ENCODE results near the gene SPATA32.

Gene SPATA32

GRCh38 chr17:45296833-45297124, 34.9 kb upstream of the SPATA32 start:
- no peak overlapping the region for H3K4me3 ChIP-seq (ENCODE audit: low read depth, low read length)
- H3K27ac ChIP-seq (ENCODE audit: extremely low read depth, low read depth, low read length): no peak overlapping the region
- POLR2A ChIA-PET: interaction anchor here (1.3 kb wide), 1 partner anchor 20 kb away, joined by 3 read pairs; the partner anchor contains the start of gene MAP3K14
- no peak for TF ChIP-seq ZNF132 (tag by site-specific recombination; IDR thresholded peaks at IDR 0.05; ENCODE audit: borderline replicate concordance)
- 0 out of 2 replicates have a peak, but pooled peaks have one; percentile 22 for TF ChIP-seq KLF17 (tag by site-specific recombination; IDR thresholded peaks at IDR 0.05)
- TF ChIP-seq KLF1 (tag by site-specific recombination; IDR thresholded peaks at IDR 0.05): 0 out of 2 replicates have a peak, but pooled peaks have one; percentile 20
- no peak for TF ChIP-seq ZNF112 (tag by site-specific recombination; IDR thresholded peaks at IDR 0.05)
- no peak for TF ChIP-seq ZNF510 (tag by site-specific recombination; IDR thresholded peaks at IDR 0.05; ENCODE audit: insufficient replicate concordance)
- 0 out of 2 replicates have a peak, but pooled peaks have one; percentile 4 for TF ChIP-seq YY2 (tag by site-specific recombination; IDR thresholded peaks at IDR 0.05)
- peak; percentile 24; the same call in 1 of the 2 replicates for TF ChIP-seq ZNF335 (tag by site-specific recombination; conservative IDR thresholded peaks at IDR 0.05)
- peaks cover 12% of the 10 kb centered on the region for H3K4me1 ChIP-seq (ENCODE audit: control insufficient read depth, insufficient read depth, low read length)
- no peaks in the 10 kb centered on the region for H3K9me3 ChIP-seq (ENCODE audit: control insufficient read depth, insufficient read depth, low read depth, low read length)
- CTCF ChIA-PET: no interaction called here
- H3K36me3 ChIP-seq (ENCODE audit: control insufficient read depth in 2 of 2, insufficient read depth in 1 of 2, low read length in 2 of 2): peaks cover 0 to 3% of the 10 kb centered on the region in 2 experiments; a peak in 1 of 3 replicates

GRCh38 chr17:45296003-45296832, 34.3 kb upstream of the SPATA32 start:
- peaks cover 12% of the 10 kb centered on the region for H3K4me1 ChIP-seq (ENCODE audit: control insufficient read depth, insufficient read depth, low read length)
- no peak overlapping the region for H3K4me3 ChIP-seq (ENCODE audit: low read depth, low read length)
- H3K36me3 ChIP-seq (ENCODE audit: control insufficient read depth in 2 of 2, insufficient read depth in 1 of 2, low read length in 2 of 2): peaks cover 0 to 3% of the 10 kb centered on the region in 2 experiments; a peak in 1 of 3 replicates
- ChIA-PET POLR2A (interaction anchor here (0.7 to 1.7 kb wide), 3 partner anchors 21 to 76 kb away, joined by 3 to 6 read pairs (median 4); partner anchors contain the start of gene MAP3K14), CTCF (interaction anchor here (0.9 to 4.8 kb wide), 4 partner anchors 16 to 132 kb away, joined by 3 to 38 read pairs (median 14); no protein-coding TSS in a partner anchor)
- no peaks in the 10 kb centered on the region for H3K9me3 ChIP-seq (ENCODE audit: control insufficient read depth, insufficient read depth, low read depth, low read length)
- H3K27ac ChIP-seq (ENCODE audit: extremely low read depth, low read depth, low read length): no peak overlapping the region
- no peak for TF ChIP-seq ZNF610 (tag by site-specific recombination; IDR thresholded peaks at IDR 0.05; ENCODE audit: borderline replicate concordance)
- TF ChIP-seq, protein P1, sequence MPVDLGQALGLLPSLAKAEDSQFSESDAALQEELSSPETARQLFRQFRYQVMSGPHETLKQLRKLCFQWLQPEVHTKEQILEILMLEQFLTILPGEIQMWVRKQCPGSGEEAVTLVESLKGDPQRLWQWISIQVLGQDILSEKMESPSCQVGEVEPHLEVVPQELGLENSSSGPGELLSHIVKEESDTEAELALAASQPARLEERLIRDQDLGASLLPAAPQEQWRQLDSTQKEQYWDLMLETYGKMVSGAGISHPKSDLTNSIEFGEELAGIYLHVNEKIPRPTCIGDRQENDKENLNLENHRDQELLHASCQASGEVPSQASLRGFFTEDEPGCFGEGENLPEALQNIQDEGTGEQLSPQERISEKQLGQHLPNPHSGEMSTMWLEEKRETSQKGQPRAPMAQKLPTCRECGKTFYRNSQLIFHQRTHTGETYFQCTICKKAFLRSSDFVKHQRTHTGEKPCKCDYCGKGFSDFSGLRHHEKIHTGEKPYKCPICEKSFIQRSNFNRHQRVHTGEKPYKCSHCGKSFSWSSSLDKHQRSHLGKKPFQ (tag by site-specific recombination; IDR thresholded peaks at IDR 0.05): no peak
- TF ChIP-seq ZBTB7A (tag by site-specific recombination; IDR thresholded peaks at IDR 0.05; ENCODE audit: low read depth): no peak
- no peak for TF ChIP-seq ZNF645 (tag by site-specific recombination; IDR thresholded peaks at IDR 0.05)
- TF ChIP-seq GLI4 (tag by site-specific recombination; IDR thresholded peaks at IDR 0.05): no peak
- no peak for TF ChIP-seq TCF7L2 (IDR thresholded peaks at IDR 0.05; ENCODE audit: borderline replicate concordance, low read depth, low read length)
- TF ChIP-seq KLF8 (tag by site-specific recombination; IDR thresholded peaks at IDR 0.05): no peak
- TF ChIP-seq ZNF518A (tag by site-specific recombination; conservative IDR thresholded peaks at IDR 0.05; ENCODE audit: low read depth): no peak
- TF ChIP-seq ZNF623 (tag by site-specific recombination; IDR thresholded peaks at IDR 0.05): no peak
- TF ChIP-seq YY2 (tag by site-specific recombination; IDR thresholded peaks at IDR 0.05): 0 out of 2 replicates have a peak, but pooled peaks have one; percentile 11
- TF ChIP-seq, protein P2, sequence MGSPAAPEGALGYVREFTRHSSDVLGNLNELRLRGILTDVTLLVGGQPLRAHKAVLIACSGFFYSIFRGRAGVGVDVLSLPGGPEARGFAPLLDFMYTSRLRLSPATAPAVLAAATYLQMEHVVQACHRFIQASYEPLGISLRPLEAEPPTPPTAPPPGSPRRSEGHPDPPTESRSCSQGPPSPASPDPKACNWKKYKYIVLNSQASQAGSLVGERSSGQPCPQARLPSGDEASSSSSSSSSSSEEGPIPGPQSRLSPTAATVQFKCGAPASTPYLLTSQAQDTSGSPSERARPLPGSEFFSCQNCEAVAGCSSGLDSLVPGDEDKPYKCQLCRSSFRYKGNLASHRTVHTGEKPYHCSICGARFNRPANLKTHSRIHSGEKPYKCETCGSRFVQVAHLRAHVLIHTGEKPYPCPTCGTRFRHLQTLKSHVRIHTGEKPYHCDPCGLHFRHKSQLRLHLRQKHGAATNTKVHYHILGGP (tag by site-specific recombination; IDR thresholded peaks at IDR 0.05): no peak
- peak; percentile 87 for TF ChIP-seq ZNF121 (tag by site-specific recombination; IDR thresholded peaks at IDR 0.05)
- TF ChIP-seq, protein P3, sequence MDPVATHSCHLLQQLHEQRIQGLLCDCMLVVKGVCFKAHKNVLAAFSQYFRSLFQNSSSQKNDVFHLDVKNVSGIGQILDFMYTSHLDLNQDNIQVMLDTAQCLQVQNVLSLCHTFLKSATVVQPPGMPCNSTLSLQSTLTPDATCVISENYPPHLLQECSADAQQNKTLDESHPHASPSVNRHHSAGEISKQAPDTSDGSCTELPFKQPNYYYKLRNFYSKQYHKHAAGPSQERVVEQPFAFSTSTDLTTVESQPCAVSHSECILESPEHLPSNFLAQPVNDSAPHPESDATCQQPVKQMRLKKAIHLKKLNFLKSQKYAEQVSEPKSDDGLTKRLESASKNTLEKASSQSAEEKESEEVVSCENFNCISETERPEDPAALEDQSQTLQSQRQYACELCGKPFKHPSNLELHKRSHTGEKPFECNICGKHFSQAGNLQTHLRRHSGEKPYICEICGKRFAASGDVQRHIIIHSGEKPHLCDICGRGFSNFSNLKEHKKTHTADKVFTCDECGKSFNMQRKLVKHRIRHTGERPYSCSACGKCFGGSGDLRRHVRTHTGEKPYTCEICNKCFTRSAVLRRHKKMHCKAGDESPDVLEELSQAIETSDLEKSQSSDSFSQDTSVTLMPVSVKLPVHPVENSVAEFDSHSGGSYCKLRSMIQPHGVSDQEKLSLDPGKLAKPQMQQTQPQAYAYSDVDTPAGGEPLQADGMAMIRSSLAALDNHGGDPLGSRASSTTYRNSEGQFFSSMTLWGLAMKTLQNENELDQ (tag by site-specific recombination; IDR thresholded peaks at IDR 0.05; ENCODE audit: low read depth): no peak
- TF ChIP-seq BCL11B (tag by site-specific recombination; IDR thresholded peaks at IDR 0.05; ENCODE audit: low read depth): no peak

All from HEK293 (cell line).